ENCODE measurements around the gene SLC39A1. TPM values are rescaled to one million over a fixed set of nuclear protein-coding genes. Genes with fewer than 3 reads are reported as not detected.

Gene SLC39A1
- total RNA-seq, 4 donors from 2014 or later, result 60.0 to 79.5 (median 69.6) TPM

DNA sequence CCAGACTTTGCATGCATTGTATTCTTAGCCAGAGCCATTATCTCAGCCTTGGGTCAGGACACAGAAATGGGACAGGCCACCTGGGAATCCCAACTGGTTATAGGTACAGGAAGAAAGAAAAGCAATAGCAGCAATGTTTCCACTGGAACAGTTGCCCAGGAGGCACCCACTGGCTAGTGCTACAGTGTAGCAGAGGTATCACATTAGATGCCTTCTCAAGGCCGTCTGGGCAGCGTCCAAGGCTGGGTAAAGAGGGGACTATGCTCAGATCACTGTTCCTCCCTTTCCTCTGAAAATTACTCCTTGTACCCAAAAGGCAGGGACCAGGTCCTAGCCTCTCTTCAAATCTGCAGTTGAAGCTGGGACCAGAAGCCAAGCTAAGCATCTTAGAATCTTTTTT is 7.0 kb upstream of the SLC39A1 start:
- DNase-seq (ENCODE audit: low spot score in 2 of 2), result no peak
- WGBS, result 98% methylated on average over 2 of the region's 2 CpGs
- Histone ChIP-seq H3K4me3 (no peak overlapping the region), H3K4me1 (peaks cover 23% of the 10 kb centered on the region), H3K27ac (no peak overlapping the region), H3K9me3 (no peaks in the 10 kb centered on the region), H3K27me3 (no peaks in the 10 kb centered on the region), H3K36me3 (peaks cover 27% of the 10 kb centered on the region)
- TF ChIP-seq POLR2AphosphoS5 (IDR thresholded peaks at IDR 0.05) (no peak), POLR2A (IDR thresholded peaks at IDR 0.05) (no peak), EP300 (IDR thresholded peaks at IDR 0.05) (no peak)
- TF ChIP-seq, protein P1, sequence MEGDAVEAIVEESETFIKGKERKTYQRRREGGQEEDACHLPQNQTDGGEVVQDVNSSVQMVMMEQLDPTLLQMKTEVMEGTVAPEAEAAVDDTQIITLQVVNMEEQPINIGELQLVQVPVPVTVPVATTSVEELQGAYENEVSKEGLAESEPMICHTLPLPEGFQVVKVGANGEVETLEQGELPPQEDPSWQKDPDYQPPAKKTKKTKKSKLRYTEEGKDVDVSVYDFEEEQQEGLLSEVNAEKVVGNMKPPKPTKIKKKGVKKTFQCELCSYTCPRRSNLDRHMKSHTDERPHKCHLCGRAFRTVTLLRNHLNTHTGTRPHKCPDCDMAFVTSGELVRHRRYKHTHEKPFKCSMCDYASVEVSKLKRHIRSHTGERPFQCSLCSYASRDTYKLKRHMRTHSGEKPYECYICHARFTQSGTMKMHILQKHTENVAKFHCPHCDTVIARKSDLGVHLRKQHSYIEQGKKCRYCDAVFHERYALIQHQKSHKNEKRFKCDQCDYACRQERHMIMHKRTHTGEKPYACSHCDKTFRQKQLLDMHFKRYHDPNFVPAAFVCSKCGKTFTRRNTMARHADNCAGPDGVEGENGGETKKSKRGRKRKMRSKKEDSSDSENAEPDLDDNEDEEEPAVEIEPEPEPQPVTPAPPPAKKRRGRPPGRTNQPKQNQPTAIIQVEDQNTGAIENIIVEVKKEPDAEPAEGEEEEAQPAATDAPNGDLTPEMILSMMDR (IDR thresholded peaks at IDR 0.05), result no peak

DNA sequence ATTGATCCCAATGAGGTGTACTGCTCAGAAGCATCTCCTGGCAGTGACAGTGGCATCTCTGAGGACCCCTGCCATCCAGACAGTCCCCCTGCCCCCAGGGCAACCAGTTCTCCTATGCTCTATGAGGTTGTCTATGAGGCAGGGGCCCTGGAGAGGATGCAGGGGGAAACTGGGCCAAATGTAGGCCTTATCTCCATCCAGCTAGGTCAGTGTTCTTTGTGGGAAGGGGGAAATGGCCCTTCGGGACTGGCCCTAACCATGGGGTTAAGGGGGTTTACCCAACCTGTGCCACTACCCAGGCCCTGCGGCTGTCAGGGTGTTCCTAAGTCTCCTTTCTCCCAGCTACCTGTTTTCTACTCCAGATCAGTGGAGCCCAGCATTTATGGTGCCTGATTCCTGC is 5.6 kb upstream of the SLC39A1 start:
- no peak for DNase-seq (ENCODE audit: low spot score in 2 of 2)
- TF ChIP-seq EP300 (IDR thresholded peaks at IDR 0.05), result no peak
- TF ChIP-seq, protein P1 (IDR thresholded peaks at IDR 0.05), result no peak
- TF ChIP-seq POLR2AphosphoS5 (IDR thresholded peaks at IDR 0.05), result no peak
- TF ChIP-seq POLR2A (IDR thresholded peaks at IDR 0.05), result no peak
- Histone ChIP-seq H3K36me3 (peaks cover 15% of the 10 kb centered on the region), H3K4me1 (peaks cover 32% of the 10 kb centered on the region), H3K4me3 (peak overlapping the region; percentile 52), H3K9me3 (no peaks in the 10 kb centered on the region), H3K27me3 (no peaks in the 10 kb centered on the region), H3K27ac (peak overlapping the region; percentile 93)
- WGBS, result 92% methylated on average over 2 of the region's 2 CpGs

DNA sequence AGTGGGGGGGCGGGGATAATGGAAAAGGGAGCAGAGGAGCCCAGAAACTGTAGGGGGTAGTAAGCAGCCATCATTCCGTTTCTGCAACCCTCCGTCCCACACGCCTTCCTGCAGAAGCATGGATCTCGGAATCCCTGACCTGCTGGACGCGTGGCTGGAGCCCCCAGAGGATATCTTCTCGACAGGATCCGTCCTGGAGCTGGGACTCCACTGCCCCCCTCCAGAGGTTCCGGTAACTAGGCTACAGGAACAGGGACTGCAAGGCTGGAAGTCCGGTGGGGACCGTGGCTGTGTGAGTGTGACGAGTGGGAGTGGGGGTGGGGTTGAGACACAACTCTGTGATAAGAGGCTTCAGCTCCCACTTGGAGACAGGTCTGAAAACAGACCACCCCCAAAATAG is 5.1 kb upstream of the SLC39A1 start:
- peak overlapping the region; percentile 52 for H3K4me3 ChIP-seq
- peak overlapping the region; percentile 93 for H3K27ac ChIP-seq
- peaks cover 35% of the 10 kb centered on the region for H3K4me1 ChIP-seq
- DNase-seq (ENCODE audit: low spot score in 2 of 2), result no peak
- TF ChIP-seq POLR2AphosphoS5 (IDR thresholded peaks at IDR 0.05), result no peak
- TF ChIP-seq POLR2A (IDR thresholded peaks at IDR 0.05), result no peak
- TF ChIP-seq, protein P1 (IDR thresholded peaks at IDR 0.05), result no peak
- TF ChIP-seq EP300 (IDR thresholded peaks at IDR 0.05), result no peak
- no peaks in the 10 kb centered on the region for H3K27me3 ChIP-seq
- 0% methylated on average over 11 of the region's 13 CpGs for WGBS
- peaks cover 9% of the 10 kb centered on the region for H3K36me3 ChIP-seq
- no peaks in the 10 kb centered on the region for H3K9me3 ChIP-seq

DNA sequence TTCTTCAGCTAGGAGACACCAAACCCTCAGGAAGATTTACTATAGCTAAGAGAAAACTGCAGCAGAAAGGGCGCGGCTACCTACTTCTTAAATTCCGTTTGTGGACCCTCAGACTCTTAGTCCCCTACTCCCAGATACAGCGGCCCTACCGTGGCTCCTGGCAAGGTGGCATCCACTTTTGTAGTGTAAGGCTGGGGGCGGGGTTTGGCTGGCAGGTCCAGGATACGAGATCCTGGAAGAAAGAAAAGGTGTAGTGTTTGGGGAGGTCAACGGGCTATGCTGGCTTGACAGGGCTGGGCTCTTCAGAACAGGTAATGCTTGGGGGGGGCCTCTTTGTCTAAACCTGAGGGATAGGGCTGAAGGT is 4.6 kb upstream of the SLC39A1 start:
- Histone ChIP-seq H3K27me3 (no peaks in the 10 kb centered on the region), H3K4me1 (peaks cover 36% of the 10 kb centered on the region), H3K9me3 (no peaks in the 10 kb centered on the region), H3K4me3 (peak overlapping the region; percentile 52), H3K36me3 (peaks cover 5% of the 10 kb centered on the region), H3K27ac (peak overlapping the region; percentile 93)
- no peak for TF ChIP-seq POLR2AphosphoS5 (IDR thresholded peaks at IDR 0.05)
- TF ChIP-seq, protein P1 (IDR thresholded peaks at IDR 0.05), result no peak
- TF ChIP-seq POLR2A (IDR thresholded peaks at IDR 0.05), result no peak
- TF ChIP-seq EP300 (IDR thresholded peaks at IDR 0.05), result no peak
- WGBS, result under 1% methylated on average over 8 of the region's 8 CpGs
- DNase-seq (ENCODE audit: low spot score in 2 of 2), result peak; percentile 81 to 88

DNA sequence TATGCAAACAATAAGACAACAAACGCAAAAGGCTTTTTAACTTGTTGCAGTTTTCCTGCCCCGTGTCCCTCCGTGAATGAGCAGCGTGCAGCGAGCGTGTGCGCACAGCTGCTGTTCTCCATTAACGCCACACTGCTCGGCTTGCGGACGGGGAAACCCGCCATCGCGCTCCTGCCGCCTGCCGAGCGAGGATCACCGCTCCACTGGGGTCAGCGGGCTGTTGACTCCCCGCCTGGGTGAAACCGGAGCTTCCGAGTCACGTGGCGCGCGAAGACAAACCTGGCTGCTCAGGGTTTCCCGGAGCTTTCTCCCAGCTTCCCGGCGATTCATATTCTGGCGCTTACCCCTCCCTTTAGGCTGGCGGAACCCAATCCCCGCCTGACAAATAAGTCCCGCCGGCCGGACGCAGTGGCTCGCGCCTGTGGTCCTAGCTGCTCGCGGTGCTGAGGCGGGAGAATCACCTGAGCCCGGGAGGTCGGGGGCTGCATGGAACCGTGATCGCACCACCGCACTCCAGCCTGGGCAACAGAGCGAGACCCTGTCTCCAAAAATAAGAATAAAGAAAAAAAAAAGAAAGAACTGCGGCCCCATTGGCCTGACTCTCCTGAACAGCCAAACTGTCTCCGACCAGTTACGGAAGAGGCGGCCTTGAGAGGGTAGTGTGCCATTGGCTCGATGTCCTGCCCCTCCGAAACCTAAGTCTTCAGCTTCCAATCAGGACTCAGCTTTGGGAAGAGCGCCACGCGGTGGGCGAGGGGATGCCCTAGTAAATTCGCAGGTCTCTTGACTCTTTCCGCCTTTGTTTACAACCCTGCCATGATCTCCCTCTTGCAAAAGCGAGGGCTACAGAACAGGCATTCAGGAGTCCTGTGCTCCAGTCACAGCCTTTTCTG is 4.0 kb upstream of the SLC39A1 start, which contains the start of gene CREB3L4:
TSS of gene CREB3L4 (plus strand) at position 796 of the 893 bp plus-strand sequence. CDS start 624 bp downstream, outside the sequence.
- WGBS, result under 1% methylated on average over 48 of the region's 60 CpGs

More for the DNA sequence above, 4.0 kb upstream of the SLC39A1 start, which contains the start of gene CREB3L4:
- peak within 1 kb of the TSS; percentile 93 for H3K27ac ChIP-seq
- no peaks in the 10 kb centered on the region for H3K9me3 ChIP-seq
- peak; percentile 95 to 96 for DNase-seq (ENCODE audit: low spot score in 2 of 2)
- no peaks in the 10 kb centered on the region for H3K36me3 ChIP-seq
- TF ChIP-seq EP300 (IDR thresholded peaks at IDR 0.05) (no peak), POLR2AphosphoS5 (IDR thresholded peaks at IDR 0.05) (peak in 2 of 3 donors; percentile 53 to 78), POLR2A (IDR thresholded peaks at IDR 0.05) (peak; percentile 19 to 70)
- TF ChIP-seq, protein P1 (IDR thresholded peaks at IDR 0.05), result peak; percentile 20 to 33
- H3K27me3 ChIP-seq, result no peaks in the 10 kb centered on the region
- peak within 1 kb of the TSS; percentile 52 for H3K4me3 ChIP-seq
- peaks cover 42% of the 10 kb centered on the region for H3K4me1 ChIP-seq

Data from suprapubic skin (tissue), 4 donors.